Measurements from ENCODE around the gene VOPP1. TPM values are rescaled to one million over a fixed set of nuclear protein-coding genes. Genes with fewer than 3 reads are reported as not detected.
A peak's percentile ranks its signal among the peaks of the same experiment; 100 is the strongest.

VOPP1 gene
- total and polyA plus RNA-seq, 12 donors: 9.3 to 42.9 (median 22.8) TPM

DNA sequence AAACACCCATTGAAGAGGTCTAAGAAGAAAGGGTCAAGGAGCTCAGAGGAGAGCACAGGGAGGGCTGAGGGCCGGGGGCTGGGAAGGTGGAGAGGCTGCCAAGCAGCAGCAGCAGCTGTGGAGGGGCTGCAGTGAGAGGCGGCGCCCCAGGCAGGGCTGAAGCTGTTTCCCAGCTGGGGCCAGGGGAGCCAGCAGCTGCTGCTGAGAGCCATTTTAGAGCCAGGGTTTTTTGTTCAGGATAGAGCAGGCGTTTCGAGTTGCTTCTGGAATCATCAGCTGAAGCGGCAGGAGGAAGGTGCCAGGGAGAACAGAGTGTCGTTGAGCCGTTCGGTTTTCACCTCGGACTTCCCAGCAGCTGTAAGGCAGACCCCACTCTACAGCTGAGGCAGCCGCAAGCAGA lies 144.5 kb downstream of the VOPP1 start:
- Histone ChIP-seq H3K27me3 (no peaks in the 10 kb centered on the region), H3K36me3 (peaks cover 0 to 31% (median 15%) of the 10 kb centered on the region in 9 donors), H3K9me3 (no peaks in the 10 kb centered on the region), H3K4me1 (peaks cover 0 to 8% (median 0%) of the 10 kb centered on the region in 9 donors), H3K27ac (no peak overlapping the region), H3K4me3 (peak overlapping the region in 1 of 10 donors; percentile 3)
- intact Hi-C loops (cut with DNase I): loop anchor here in 1 of 10 donors (10.0 kb wide), 1 partner anchor 653 kb away; no protein-coding TSS in a partner anchor
- WGBS, 2 donors: 71 to 76% methylated on average over 11 of the region's 11 CpGs
- TF ChIP-seq, protein P1, sequence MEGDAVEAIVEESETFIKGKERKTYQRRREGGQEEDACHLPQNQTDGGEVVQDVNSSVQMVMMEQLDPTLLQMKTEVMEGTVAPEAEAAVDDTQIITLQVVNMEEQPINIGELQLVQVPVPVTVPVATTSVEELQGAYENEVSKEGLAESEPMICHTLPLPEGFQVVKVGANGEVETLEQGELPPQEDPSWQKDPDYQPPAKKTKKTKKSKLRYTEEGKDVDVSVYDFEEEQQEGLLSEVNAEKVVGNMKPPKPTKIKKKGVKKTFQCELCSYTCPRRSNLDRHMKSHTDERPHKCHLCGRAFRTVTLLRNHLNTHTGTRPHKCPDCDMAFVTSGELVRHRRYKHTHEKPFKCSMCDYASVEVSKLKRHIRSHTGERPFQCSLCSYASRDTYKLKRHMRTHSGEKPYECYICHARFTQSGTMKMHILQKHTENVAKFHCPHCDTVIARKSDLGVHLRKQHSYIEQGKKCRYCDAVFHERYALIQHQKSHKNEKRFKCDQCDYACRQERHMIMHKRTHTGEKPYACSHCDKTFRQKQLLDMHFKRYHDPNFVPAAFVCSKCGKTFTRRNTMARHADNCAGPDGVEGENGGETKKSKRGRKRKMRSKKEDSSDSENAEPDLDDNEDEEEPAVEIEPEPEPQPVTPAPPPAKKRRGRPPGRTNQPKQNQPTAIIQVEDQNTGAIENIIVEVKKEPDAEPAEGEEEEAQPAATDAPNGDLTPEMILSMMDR (IDR thresholded peaks at IDR 0.05): no peak
- peak in 1 of 8 donors; percentile 25 for ATAC-seq
- DNase-seq: no peak

DNA sequence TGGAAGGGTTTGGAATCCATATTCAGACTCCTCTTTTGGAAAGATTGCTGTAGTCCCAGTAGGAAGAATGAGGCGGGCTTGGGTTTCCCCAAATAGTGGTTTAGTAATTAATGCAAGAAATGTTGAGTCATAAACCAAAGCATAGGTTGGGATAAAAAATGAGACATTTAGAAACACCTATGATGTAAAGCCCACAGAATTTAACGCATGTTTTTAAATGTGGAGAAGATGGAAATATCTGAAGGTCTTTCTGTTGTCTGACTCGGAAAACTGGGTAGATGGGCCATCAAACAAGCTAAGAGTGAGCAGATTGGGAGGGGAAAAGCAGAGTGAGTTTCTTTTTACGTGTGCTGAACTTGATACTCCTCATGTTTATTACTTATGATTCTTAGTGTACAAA lies 145.0 kb downstream of the VOPP1 start:
- intact Hi-C loops (cut with DNase I): loop anchor here in 1 of 10 donors (10.0 kb wide), 1 partner anchor 653 kb away; no protein-coding TSS in a partner anchor
- H3K4me3 ChIP-seq: no peak overlapping the region
- H3K36me3 ChIP-seq: peaks cover 0 to 31% (median 15%) of the 10 kb centered on the region in 9 donors
- no peaks in the 10 kb centered on the region for H3K9me3 ChIP-seq
- H3K27me3 ChIP-seq: no peaks in the 10 kb centered on the region
- ATAC-seq (no peak), DNase-seq (no peak)
- TF ChIP-seq, protein P1 (IDR thresholded peaks at IDR 0.05): no peak
- WGBS, 2 donors: 75 to 92% methylated on average over 4 of the region's 4 CpGs
- H3K4me1 ChIP-seq: peaks cover 0 to 6% (median 0%) of the 10 kb centered on the region in 9 donors
- no peak overlapping the region for H3K27ac ChIP-seq

DNA sequence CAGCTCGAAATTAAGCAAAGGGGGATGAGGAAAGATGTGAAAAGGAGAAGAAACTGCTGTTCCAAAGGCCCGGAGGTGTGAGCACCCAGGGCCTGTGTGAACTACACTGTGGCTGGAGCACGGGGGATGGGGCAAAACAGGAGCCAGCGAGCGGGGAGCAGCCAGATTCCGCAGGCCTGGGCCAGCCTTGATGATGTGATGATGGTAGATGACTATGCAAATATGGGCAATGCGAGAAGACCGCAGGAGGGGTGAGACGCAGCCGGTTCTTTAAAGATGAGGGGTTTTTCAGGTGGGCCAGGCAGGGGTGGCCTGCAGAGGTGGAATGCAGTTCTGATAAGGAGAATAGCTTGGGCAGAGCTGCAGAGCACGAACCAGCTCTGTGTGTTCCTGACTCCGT lies 145.6 kb downstream of the VOPP1 start:
- intact Hi-C loops (cut with DNase I): loop anchor here in 1 of 10 donors (10.0 kb wide), 1 partner anchor 652 kb away; no protein-coding TSS in a partner anchor
- H3K27ac ChIP-seq: no peak overlapping the region
- TF ChIP-seq, protein P1 (IDR thresholded peaks at IDR 0.05): no peak
- no peaks in the 10 kb centered on the region for H3K4me1 ChIP-seq
- DNase-seq (no peak), ATAC-seq (no peak)
- no peaks in the 10 kb centered on the region for H3K9me3 ChIP-seq
- H3K36me3 ChIP-seq: peaks cover 0 to 30% (median 15%) of the 10 kb centered on the region in 9 donors
- whole genome bisulfite sequencing, 2 donors: 84% methylated on average over 12 of the region's 12 CpGs
- no peaks in the 10 kb centered on the region for H3K27me3 ChIP-seq
- no peak overlapping the region for H3K4me3 ChIP-seq

DNA sequence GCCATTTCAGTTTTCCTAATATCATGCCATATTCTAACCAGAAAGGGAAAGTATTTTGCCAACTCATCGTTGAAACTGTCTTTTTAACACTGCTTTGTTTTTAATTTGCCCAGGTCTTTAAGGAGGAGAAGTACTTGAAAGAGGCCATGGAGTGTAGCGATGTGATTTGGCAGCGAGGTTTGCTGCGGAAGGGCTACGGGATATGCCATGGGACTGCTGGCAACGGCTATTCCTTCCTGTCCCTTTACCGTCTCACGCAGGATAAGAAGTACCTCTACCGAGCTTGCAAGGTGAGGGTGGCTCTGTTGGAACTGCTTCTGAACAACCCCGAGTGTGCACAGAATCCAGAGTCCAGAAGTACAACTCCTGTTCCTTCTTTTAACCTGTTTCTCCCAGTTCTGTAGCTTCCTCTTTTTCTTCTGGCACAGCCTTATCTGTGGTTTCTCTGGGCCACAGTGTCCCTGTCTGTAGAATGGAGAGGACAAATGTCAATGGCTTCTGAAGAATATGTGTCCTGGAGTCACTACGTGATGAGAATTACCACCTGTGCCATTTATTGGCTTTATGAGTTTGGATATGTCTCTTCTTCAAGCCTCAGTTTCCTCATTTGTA lies 147.1 kb downstream of the VOPP1 start:
- peaks cover 0 to 25% (median 15%) of the 10 kb centered on the region in 9 donors for H3K36me3 ChIP-seq
- intact Hi-C loops (cut with DNase I): loop anchor here in 1 of 10 donors (10.0 kb wide), 1 partner anchor 650 kb away; no protein-coding TSS in a partner anchor
- no peaks in the 10 kb centered on the region for H3K4me1 ChIP-seq
- H3K9me3 ChIP-seq: no peaks in the 10 kb centered on the region
- DNase-seq (no peak), ATAC-seq (no peak)
- no peak overlapping the region for H3K27ac ChIP-seq
- 92 to 94% methylated on average over 11 of the region's 11 CpGs for WGBS, 2 donors
- H3K27me3 ChIP-seq: no peaks in the 10 kb centered on the region
- TF ChIP-seq, protein P1 (IDR thresholded peaks at IDR 0.05): no peak
- H3K4me3 ChIP-seq: no peak overlapping the region
